Spleen (tissue), 11 donors: ENCODE measurements around the gene C4orf50. TPM values are rescaled to one million over a fixed set of nuclear protein-coding genes. Genes with fewer than 3 reads are reported as not detected.

Source experiments
- DNase-seq: peaks from one replicate; pipeline ENCODE4 v3.0.0-alpha.2; 2020
- H3K27ac ChIP-seq, 8 donors: fragments of 200-600 bp; sonication (generic) in 7 of 8; 1 replicate in 4 of 8; 2 replicates in 4 of 8; pipeline versions ENCODE4 v1.5.0 to v1.8.0; 2016 to 2021; ENCODE audit warnings: inconsistent platforms in 4 of 8, mild to moderate bottlenecking in 4 of 8, moderate library complexity in 1 of 8
- H3K27me3 ChIP-seq, 7 donors: fragments of 200-600 bp; sonication (generic) in 6 of 7; replicated peaks in 1 of 7; 1 replicate in 4 of 7; 2 replicates in 3 of 7; pipeline versions ENCODE4 v1.5.0 to v1.8.0; 2016 to 2021; ENCODE audit warnings: inconsistent platforms in 3 of 7, mild to moderate bottlenecking in 1 of 7
- H3K36me3 ChIP-seq, 6 donors: fragments of 200-600 bp; sonication (generic) in 5 of 6; 1 replicate in 4 of 6; 2 replicates in 2 of 6; pipeline versions ENCODE4 v1.5.0 to v1.8.0; 2016 to 2021; ENCODE audit warnings: inconsistent platforms in 2 of 6
- H3K4me1 ChIP-seq, 6 donors: fragments of 200-600 bp; sonication (generic) in 5 of 6; 1 replicate in 3 of 6; 2 replicates in 3 of 6; pipeline versions ENCODE4 v1.5.0 to v1.8.0; 2016 to 2021; ENCODE audit warnings: inconsistent platforms in 3 of 6
- H3K4me3 ChIP-seq, 8 donors: fragments of 200-600 bp; sonication (generic) in 7 of 8; 1 replicate in 4 of 8; 2 replicates in 4 of 8; pipeline versions ENCODE4 v1.5.0 to v1.8.0; 2016 to 2021; ENCODE audit warnings: inconsistent platforms in 4 of 8, mild to moderate bottlenecking in 4 of 8, moderate library complexity in 2 of 8
- H3K9me3 ChIP-seq, 8 donors: fragments of 200-600 bp; sonication (generic) in 7 of 8; 1 replicate in 4 of 8; 2 replicates in 4 of 8; pipeline versions ENCODE4 v1.5.0 to v1.8.0; 2016 to 2021; ENCODE audit warnings: inconsistent platforms in 4 of 8
- CTCF ChIP-seq, 11 experiments: fragments of 200-600 bp in 7 of 11; fragments of 450-650 bp in 4 of 11; sonication (generic) in 4 of 11; IDR thresholded peaks in 8 of 11; conservative IDR thresholded peaks in 3 of 11; 1 replicate in 7 of 11; 2 replicates in 4 of 11; pipeline versions ENCODE4 v1.4.0 to v1.8.0; 2016 to 2021; ENCODE audit warnings: antibody characterized with exemption in 11 of 11, inconsistent platforms in 4 of 11, mild to moderate bottlenecking in 1 of 11
- POLR2A ChIP-seq, 3 donors: fragments of 450-650 bp; IDR thresholded peaks; one replicate each; pipeline ENCODE4 v1.5.1; 2017; ENCODE audit warnings: antibody characterized with exemption in 3 of 3, mild to moderate bottlenecking in 1 of 3
- POLR2AphosphoS5 ChIP-seq, 3 donors: sonication (generic); formaldehyde crosslinking; IDR thresholded peaks; one replicate each; pipeline ENCODE4 v1.5.1; 2017; ENCODE audit warnings: antibody characterized with exemption in 3 of 3
- WGBS, 5 donors: extraction: QIAGEN DNeasy Blood & Tissue Kit in 3 of 5; methylation state at CpG; one replicate each; pipeline versions ENCODE4 v1.1.5 to v1.1.7; 2013 to 2018; 5-methylcytosine and 5-hydroxymethylcytosine counted together
- intact Hi-C: fragments of 100-400 bp; cut with DNase I; formaldehyde crosslinking; loops from one replicate; pipeline ENCODE4 v1.15.0; 2023; ENCODE audit warnings: low total_unique reads
- microRNA-seq, 3 donors: library from miRNA; unstranded; fragments of <30 nt; microRNA quantifications; one replicate each; pipeline versions ENCODE4 to v1.1.0, GENCODE V29; 2019 to 2020
- polyA plus RNA-seq, 3 donors: library from polyadenylated mRNA; stranded (reverse); fragments of 200-250 nt; gene quantifications; one replicate each; pipeline ENCODE4 v1.2.1, GENCODE V29; 2013
- small RNA-seq, 4 donors: library from RNA; depleted of rRNA; stranded (forward); fragments of <200 nt; gene quantifications; one replicate each; pipeline ENCODE3, GENCODE V24; 2016
- total RNA-seq, 7 donors: library from RNA; depleted of rRNA in 3 of 7; stranded (reverse); fragments of >200 nt in 3 of 7; fragmentation: NEBNext Ultra II Directional in 4 of 7; extraction: Animal tissue kit (Norgen Biotek cat#: 25700) in 4 of 7; gene quantifications; one replicate each; pipeline versions ENCODE4 v1.1.0 to v1.2.1, GENCODE V29; 2016 to 2021
- donor health status: healthy with polysubstance abuse.
- donor health status: DM: no; HTN: no; CAD: no; lungs with moderate emphysema.
- donor health status: DM: no; HTN: no; CAD: no.
- donor health status: Bipolar disorder and iron deficiency.
- donor health status: healthy.
- donor health status: DM: no; HTN: no; CAD: no.
- donor health status: DM: yes; HTN: yes; CAD: no.

C4orf50 gene
- total and polyA plus RNA-seq, 10 donors = 0.02 to 2.5 (median 0.30) TPM

- TF ChIP-seq POLR2A (IDR thresholded peaks at IDR 0.05) = no peak
- TF ChIP-seq POLR2AphosphoS5 (IDR thresholded peaks at IDR 0.05) = no peak
- no peak for TF ChIP-seq CTCF (IDR thresholded peaks at IDR 0.05 in 8 of 11, conservative IDR thresholded peaks at IDR 0.05 in 3 of 11)
- intact Hi-C loops = no loop called here
- Histone ChIP-seq H3K4me1 (no peaks in the 10 kb centered on the region), H3K9me3 (no peaks in the 10 kb centered on the region), H3K4me3 (no peak overlapping the region), H3K27me3 (peaks cover 0 to 25% (median 0%) of the 10 kb centered on the region in 7 donors), H3K27ac (no peak overlapping the region), H3K36me3 (no peaks in the 10 kb centered on the region)
- WGBS, 5 donors = 76 to 90% (median 78%) methylated on average over 9 of the region's 9 CpGs
- DNase-seq = no peak
Measured at GRCh38 chr4:5852523-5853202, 165.6 kb downstream of the C4orf50 start.

GRCh38 chr4:5851637-5852301 lies 166.5 kb downstream of the C4orf50 start:
- TF ChIP-seq POLR2AphosphoS5 (IDR thresholded peaks at IDR 0.05) (no peak), POLR2A (IDR thresholded peaks at IDR 0.05) (no peak), CTCF (IDR thresholded peaks at IDR 0.05 in 8 of 11, conservative IDR thresholded peaks at IDR 0.05 in 3 of 11) (no peak)
- 54 to 68% (median 67%) methylated on average over 4 of the region's 4 CpGs for WGBS, 5 donors
- no peak overlapping the region for H3K27ac ChIP-seq
- H3K9me3 ChIP-seq = no peaks in the 10 kb centered on the region
- intact Hi-C loops = no loop called here
- no peaks in the 10 kb centered on the region for H3K36me3 ChIP-seq
- no peak for DNase-seq
- peaks cover 0 to 25% (median 0%) of the 10 kb centered on the region in 7 donors for H3K27me3 ChIP-seq
- no peak overlapping the region for H3K4me3 ChIP-seq
- no peaks in the 10 kb centered on the region for H3K4me1 ChIP-seq

Small RNA genes within 50 kb of the gene (microRNA-seq; reads per million reads assigned to microRNA genes)
- gene MIR378D1 = 0 to 0.72 (median 0) reads per million in 3 donors

Small RNA genes within 50 kb of the gene (small RNA-seq; reads per million reads assigned to genes)
- gene MIR378D1 = 0 reads per million in 4 donors

Other genes starting within 250 kb of the C4orf50 start
- 1 to 10 TPM in 4 of 7 donors, under 1 TPM in 2, not detected in 1; 0.16 to 2.3 (median 1.4) TPM for gene CRMP1, start 125.3 kb downstream of the C4orf50 start, total RNA-seq
- gene CRMP1, start 125.3 kb downstream of the C4orf50 start, polyA plus RNA-seq = under 1 TPM; 0.03 to 0.85 (median 0.04) TPM
- gene JAKMIP1, start 182.1 kb upstream of the C4orf50 start, total RNA-seq = 1 to 10 TPM; 1.5 to 8.7 (median 3.4) TPM
- gene JAKMIP1, start 182.1 kb upstream of the C4orf50 start, polyA plus RNA-seq = 1 to 10 TPM in 1 of 3 donors, under 1 TPM in 2; 0.37 to 1.2 (median 0.77) TPM